GM12878 (cell line): ENCODE measurements around the gene C4orf36. TPM values are rescaled to one million over a fixed set of nuclear protein-coding genes. Genes with fewer than 3 reads are reported as not detected.
A peak's percentile ranks its signal among the peaks of the same experiment; 100 is the strongest.

Experiments
- ATAC-seq: fragments of 200-7000 bp; cut with Tn5 transposase; 3 replicates; pipeline ENCODE4 v1.9.1; 2020; ENCODE audit warnings: mild to moderate bottlenecking, moderate library complexity
- BruUV-seq: library from RNA; stranded (reverse); fragments of 400-500 nt; replicated peaks from 2 replicates; lab custom pipeline; 2021; lab: Mats Ljungman, UMichigan
- CTCF ChIA-PET: fragments of 300-600 bp; sonication (Branson Sonifier 250); formaldehyde crosslinking; extraction: SDS; loops from one replicate; lab custom pipeline; 2021; ENCODE audit warnings: inconsistent platforms; lab: Yijun Ruan, JAX
- POLR2A ChIA-PET: fragments of 350-600 bp; formaldehyde crosslinking; extraction: SDS; loops from one replicate; lab custom pipeline; 2021; ENCODE audit warnings: inconsistent platforms; lab: Charles Lee
- RAD21 ChIA-PET: fragments of 300-600 bp; sonication (Branson Sonifier 250); formaldehyde crosslinking; loops from one replicate; lab custom pipeline; 2023; ENCODE audit warnings: antibody characterized with exemption; ENCODE audit not compliant: unreplicated experiment; lab: Charles Lee
- SMC1A ChIA-PET: fragments of 300-600 bp; sonication (Branson Sonifier 250); formaldehyde crosslinking; loops from one replicate; lab custom pipeline; 2023; ENCODE audit not compliant: unreplicated experiment, uncharacterized antibody; lab: Charles Lee
- DNase-seq: peaks from one replicate; pipeline ENCODE4 v3.0.0-alpha.2; 2011; ENCODE audit warnings: low read depth, low spot score
- FAIRE-seq: peaks from 3 replicates; lab custom pipeline; 2011; peaks lifted over from hg19 to GRCh38; lab: Jason Lieb, UNC
- H2AFZ ChIP-seq: 2 replicates; pipeline ENCODE4 v1.6.0; 2011; ENCODE audit warnings: low read depth, low read length, control low read depth; ENCODE audit not compliant: control insufficient read depth
- H3K27ac ChIP-seq: 2 replicates; pipeline ENCODE4 v1.5.1; 2011; ENCODE audit warnings: control low read depth; ENCODE audit not compliant: control insufficient read depth, insufficient read depth
- H3K27me3 ChIP-seq, 2 experiments: replicated peaks in 1 of 2; 2 replicates each; pipeline versions ENCODE4 v1.6.0 to v1.6.1; 2011; ENCODE audit warnings: low read length in 1 of 2; ENCODE audit not compliant: control insufficient read depth in 2 of 2, insufficient read depth in 2 of 2
- H3K36me3 ChIP-seq, 2 experiments: 2 replicates each; pipeline ENCODE4 v1.5.1; 2011; ENCODE audit warnings: low read length in 1 of 2; ENCODE audit not compliant: control insufficient read depth in 2 of 2, insufficient read depth in 2 of 2
- H3K4me1 ChIP-seq: 2 replicates; pipeline ENCODE4 v1.6.1; 2011; ENCODE audit warnings: mild to moderate bottlenecking, low read length, moderate library complexity, mixed read lengths; ENCODE audit not compliant: control insufficient read depth, insufficient read depth
- H3K4me2 ChIP-seq: 2 replicates; pipeline ENCODE4 v1.6.0; 2011; ENCODE audit warnings: control low read depth; ENCODE audit not compliant: control insufficient read depth, insufficient read depth
- H3K4me3 ChIP-seq: fragments of 200-600 bp; sonication (generic); 2 replicates; pipeline ENCODE4 v1.5.1; 2016
- H3K79me2 ChIP-seq: 2 replicates; pipeline ENCODE4 v1.6.0; 2011; ENCODE audit warnings: low read length; ENCODE audit not compliant: control insufficient read depth, insufficient read depth
- H3K9ac ChIP-seq: 2 replicates; pipeline ENCODE4 v1.8.0; 2011; ENCODE audit warnings: low read length, control low read depth, mixed read lengths; ENCODE audit not compliant: control insufficient read depth, insufficient read depth
- H3K9me3 ChIP-seq: replicated peaks from 3 replicates; pipeline ENCODE4 v1.5.1; 2011; ENCODE audit warnings: mild to moderate bottlenecking, low read length; ENCODE audit not compliant: control insufficient read depth, insufficient read depth
- H4K20me1 ChIP-seq: 2 replicates; pipeline ENCODE4 v1.6.0; 2011; ENCODE audit not compliant: control insufficient read depth, insufficient read depth
- EED ChIP-seq: sonication (generic); IDR thresholded peaks from 2 replicates; pipeline ENCODE4 v1.6.1; 2016; ENCODE audit warnings: antibody characterized with exemption, low read depth
- NFYA ChIP-seq: IDR thresholded peaks from 2 replicates; pipeline ENCODE4 v1.6.1; 2011; ENCODE audit warnings: low read depth, mild to moderate bottlenecking, low read length, improper control_type of control experiment, borderline replicate concordance
- RAD21 ChIP-seq: IDR thresholded peaks from 2 replicates; pipeline ENCODE4 v1.6.1; 2011; ENCODE audit warnings: mild to moderate bottlenecking, low read depth, low read length, moderate library complexity; ENCODE audit not compliant: insufficient read depth
- SMC3 ChIP-seq: IDR thresholded peaks from 2 replicates; pipeline ENCODE4 v1.6.1; 2011; ENCODE audit warnings: low read length, improper control_type of control experiment, borderline replicate concordance
- WGBS: methylation state at CpG from one replicate; pipeline ENCODE4 v1.1.6; 2016; ENCODE audit warnings: low lambda C conversion rate; ENCODE audit not compliant: insufficient replicate concordance, insufficient coverage; ENCODE audit errors: missing lambda C conversion rate; 5-methylcytosine and 5-hydroxymethylcytosine counted together
- in situ Hi-C: fragments of 300-500 bp; cut with MboI; formaldehyde crosslinking; loops from 9 replicates; pipeline ENCODE4 v1.14.3; 2018; ENCODE audit warnings: mixed read lengths
- intact Hi-C: fragments of 100-400 bp; cut with micrococcal nuclease; formaldehyde crosslinking; loops from one replicate; pipeline ENCODE4 v1.14.2; 2022; ENCODE audit not compliant: unreplicated experiment
- polyA plus RNA-seq, 11 experiments: library from polyadenylated mRNA; depleted of rRNA in 4 of 11; unstranded in 6 of 11; stranded (reverse) in 5 of 11; fragments of >200 nt; fragmentation: Nextera tagmentation in 4 of 11; fragmentation: Illumina TruSeq in 1 of 11; extraction: Ambion mirVana in 4 of 11; extraction: Trizol in 1 of 11; gene quantifications; 1 replicate in 1 of 11; 2 replicates in 10 of 11; pipeline versions ENCODE4 v1.2.1 to v1.2.3, GENCODE V29; 2011 to 2016; ENCODE audit warnings: inconsistent platforms in 2 of 11, missing spikeins in 2 of 11, low read depth in 1 of 11
- total RNA-seq, 4 experiments: library from RNA; depleted of rRNA in 3 of 4; stranded (reverse); fragments of >200 nt in 3 of 4; fragmentation: Illumina TruSeq in 1 of 4; extraction: Trizol in 1 of 4; gene quantifications; 2 replicates each; pipeline versions ENCODE4 v1.2.1 to v1.2.3, GENCODE V29; 2013 to 2021
- TF ChIP-seq, protein P1 (sequence below): IDR thresholded peaks from 2 replicates; pipeline ENCODE4 v1.6.1; 2011; ENCODE audit warnings: borderline replicate concordance, low read depth, mild to moderate bottlenecking, moderate library complexity, mixed read lengths, low read length; ENCODE audit not compliant: insufficient read depth; ENCODE audit errors: extremely low read length
- TF ChIP-seq, protein P2 (sequence below): fragments of 450-650 bp; IDR thresholded peaks from 2 replicates; pipeline ENCODE4 v1.6.1; 2018; ENCODE audit warnings: mild to moderate bottlenecking, low read depth, moderate library complexity; ENCODE audit not compliant: partially characterized antibody
- TF ChIP-seq, protein P3 (sequence below), 3 experiments: IDR thresholded peaks in 2 of 3; conservative IDR thresholded peaks in 1 of 3; 2 replicates each; pipeline ENCODE4 v1.5.1; 2011; ENCODE audit warnings: low read depth in 3 of 3, low read length in 3 of 3, mild to moderate bottlenecking in 3 of 3, control low read depth in 2 of 3, moderate library complexity in 2 of 3, inconsistent platforms in 1 of 3, mixed read lengths in 1 of 3; ENCODE audit not compliant: control insufficient read depth in 2 of 3, insufficient read depth in 1 of 3; ENCODE audit errors: extremely low read depth in 1 of 3

Gene C4orf36
- total and polyA plus RNA-seq, 10 of the 15 experiments (the other 5 are each of a cell fraction or from before 2014, with no cell fraction given), result 0.35 to 2.7 (median 1.3) TPM; not detected in 2

DNA sequence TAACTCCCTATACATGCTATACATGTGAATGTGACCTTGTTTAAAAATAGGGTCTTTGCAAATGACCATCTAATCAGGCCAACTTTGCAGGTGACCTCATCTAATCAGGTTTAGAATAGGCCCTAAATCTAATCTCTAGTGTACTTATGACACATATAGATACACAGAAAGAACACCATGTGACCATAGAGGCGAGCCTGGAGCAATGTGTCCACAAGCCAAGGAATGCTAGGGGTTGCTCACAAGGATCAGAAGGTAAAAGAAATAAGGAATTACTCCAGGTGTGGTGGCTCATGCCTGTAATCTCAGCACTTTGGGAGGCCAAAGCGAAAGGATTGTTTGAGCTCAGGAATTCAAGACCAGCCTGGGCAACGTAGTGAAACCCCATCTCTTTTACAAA lies 9.6 kb upstream of the C4orf36 start (continued):
- TF ChIP-seq, protein P1, sequence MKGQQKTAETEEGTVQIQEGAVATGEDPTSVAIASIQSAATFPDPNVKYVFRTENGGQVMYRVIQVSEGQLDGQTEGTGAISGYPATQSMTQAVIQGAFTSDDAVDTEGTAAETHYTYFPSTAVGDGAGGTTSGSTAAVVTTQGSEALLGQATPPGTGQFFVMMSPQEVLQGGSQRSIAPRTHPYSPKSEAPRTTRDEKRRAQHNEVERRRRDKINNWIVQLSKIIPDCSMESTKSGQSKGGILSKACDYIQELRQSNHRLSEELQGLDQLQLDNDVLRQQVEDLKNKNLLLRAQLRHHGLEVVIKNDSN, result no peak

GRCh38 chr4:86898562-86898961 lies 6.3 kb upstream of the C4orf36 start:
- no TSS peak for BruUV-seq
- in situ Hi-C loops, result loop anchor here (5.0 kb wide), 1 partner anchor 401 kb away; no protein-coding TSS in a partner anchor
- Histone ChIP-seq H3K9ac (no peak overlapping the region), H2AFZ (no peak overlapping the region), H3K36me3 (no peaks in the 10 kb centered on the region)
- no peak for DNase-seq
- ATAC-seq, result peak; percentile 57; the same call in 2 of the 3 replicates
- peak; percentile 54 for TF ChIP-seq RAD21
- peak; percentile 11; the same call in 1 of the 2 replicates for TF ChIP-seq SMC3
- TF ChIP-seq, protein P2, sequence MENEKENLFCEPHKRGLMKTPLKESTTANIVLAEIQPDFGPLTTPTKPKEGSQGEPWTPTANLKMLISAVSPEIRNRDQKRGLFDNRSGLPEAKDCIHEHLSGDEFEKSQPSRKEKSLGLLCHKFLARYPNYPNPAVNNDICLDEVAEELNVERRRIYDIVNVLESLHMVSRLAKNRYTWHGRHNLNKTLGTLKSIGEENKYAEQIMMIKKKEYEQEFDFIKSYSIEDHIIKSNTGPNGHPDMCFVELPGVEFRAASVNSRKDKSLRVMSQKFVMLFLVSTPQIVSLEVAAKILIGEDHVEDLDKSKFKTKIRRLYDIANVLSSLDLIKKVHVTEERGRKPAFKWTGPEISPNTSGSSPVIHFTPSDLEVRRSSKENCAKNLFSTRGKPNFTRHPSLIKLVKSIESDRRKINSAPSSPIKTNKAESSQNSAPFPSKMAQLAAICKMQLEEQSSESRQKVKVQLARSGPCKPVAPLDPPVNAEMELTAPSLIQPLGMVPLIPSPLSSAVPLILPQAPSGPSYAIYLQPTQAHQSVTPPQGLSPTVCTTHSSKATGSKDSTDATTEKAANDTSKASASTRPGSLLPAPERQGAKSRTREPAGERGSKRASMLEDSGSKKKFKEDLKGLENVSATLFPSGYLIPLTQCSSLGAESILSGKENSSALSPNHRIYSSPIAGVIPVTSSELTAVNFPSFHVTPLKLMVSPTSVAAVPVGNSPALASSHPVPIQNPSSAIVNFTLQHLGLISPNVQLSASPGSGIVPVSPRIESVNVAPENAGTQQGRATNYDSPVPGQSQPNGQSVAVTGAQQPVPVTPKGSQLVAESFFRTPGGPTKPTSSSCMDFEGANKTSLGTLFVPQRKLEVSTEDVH, result no peak
- TF ChIP-seq NFYA, result no peak
- TF ChIP-seq EED, result no peak
- TF ChIP-seq, protein P3, sequence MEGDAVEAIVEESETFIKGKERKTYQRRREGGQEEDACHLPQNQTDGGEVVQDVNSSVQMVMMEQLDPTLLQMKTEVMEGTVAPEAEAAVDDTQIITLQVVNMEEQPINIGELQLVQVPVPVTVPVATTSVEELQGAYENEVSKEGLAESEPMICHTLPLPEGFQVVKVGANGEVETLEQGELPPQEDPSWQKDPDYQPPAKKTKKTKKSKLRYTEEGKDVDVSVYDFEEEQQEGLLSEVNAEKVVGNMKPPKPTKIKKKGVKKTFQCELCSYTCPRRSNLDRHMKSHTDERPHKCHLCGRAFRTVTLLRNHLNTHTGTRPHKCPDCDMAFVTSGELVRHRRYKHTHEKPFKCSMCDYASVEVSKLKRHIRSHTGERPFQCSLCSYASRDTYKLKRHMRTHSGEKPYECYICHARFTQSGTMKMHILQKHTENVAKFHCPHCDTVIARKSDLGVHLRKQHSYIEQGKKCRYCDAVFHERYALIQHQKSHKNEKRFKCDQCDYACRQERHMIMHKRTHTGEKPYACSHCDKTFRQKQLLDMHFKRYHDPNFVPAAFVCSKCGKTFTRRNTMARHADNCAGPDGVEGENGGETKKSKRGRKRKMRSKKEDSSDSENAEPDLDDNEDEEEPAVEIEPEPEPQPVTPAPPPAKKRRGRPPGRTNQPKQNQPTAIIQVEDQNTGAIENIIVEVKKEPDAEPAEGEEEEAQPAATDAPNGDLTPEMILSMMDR (IDR thresholded peaks at IDR 0.05 in 2 of 3, conservative IDR thresholded peaks at IDR 0.05 in 1 of 3; ENCODE audit: control insufficient read depth in 2 of 3, extremely low read depth in 1 of 3, insufficient read depth in 1 of 3, low read depth in 3 of 3, low read length in 3 of 3), result peak in 2 of 3 experiments; percentile 15 to 43; a peak in 3 of 6 replicates
- TF ChIP-seq, all 136 proteins: peak for 3
- ChIA-PET RAD21 (interaction anchor here (1.0 to 2.0 kb wide), 6 partner anchors 36 to 402 kb away, joined by 3 to 10 read pairs (median 4); partner anchors contain the start of gene AFF1), CTCF (interaction anchor here (0.5 to 11.3 kb wide), 8 partner anchors 21 to 407 kb away, joined by 3 to 207 read pairs (median 5); partner anchors contain the start of gene PTPN13), SMC1A (interaction anchor here (0.6 to 6.1 kb wide), 5 partner anchors 22 to 403 kb away, joined by 3 to 75 read pairs (median 3); no protein-coding TSS in a partner anchor), POLR2A (no interaction called here)
- intact Hi-C loops, result loop anchor here (10.0 kb wide), 1 partner anchor 854 kb away; no protein-coding TSS in a partner anchor
- Histone ChIP-seq H3K9me3 (no peaks in the 10 kb centered on the region), H3K79me2 (no peaks in the 10 kb centered on the region), H3K27ac (no peak overlapping the region), H3K4me1 (no peaks in the 10 kb centered on the region), H3K4me3 (no peak overlapping the region), H3K27me3 (no peaks in the 10 kb centered on the region), H3K4me2 (no peak overlapping the region), H4K20me1 (no peaks in the 10 kb centered on the region)
- WGBS, result 79% methylated on average over 4 of the region's 4 CpGs
- FAIRE-seq, result no peak
